ENCODE measurements around the gene KCTD21. TPM values are rescaled to one million over a fixed set of nuclear protein-coding genes. Genes with fewer than 3 reads are reported as not detected.

The KCTD21 gene
- total RNA-seq, 4 donors from 2014 or later = 6.6 to 20.4 (median 8.7) TPM

- no peak overlapping the region for H3K4me3 ChIP-seq
- H3K9me3 ChIP-seq = no peaks in the 10 kb centered on the region
- no peak for TF ChIP-seq POLR2A (IDR thresholded peaks at IDR 0.05)
- 35 to 57% methylated on average over 2 of the region's 2 CpGs for WGBS, 2 donors
- DNase-seq (ENCODE audit: low spot score in 2 of 2) = no peak
- no peaks in the 10 kb centered on the region for H3K36me3 ChIP-seq
- no peak overlapping the region for H3K27ac ChIP-seq
- H3K27me3 ChIP-seq = no peaks in the 10 kb centered on the region
- peaks cover 0 to 34% (median 11%) of the 10 kb centered on the region in 4 donors for H3K4me1 ChIP-seq
Observed at GRCh38 chr11:78163828-78164227, 24.6 kb downstream of the KCTD21 start.

GRCh38 chr11:78161962-78162371 lies 26.5 kb downstream of the KCTD21 start:
- DNase-seq (ENCODE audit: low spot score in 2 of 2) = no peak
- whole genome bisulfite sequencing, 2 donors = 22% methylated on average over 5 of the region's 5 CpGs
- peaks cover 0 to 29% (median 0%) of the 10 kb centered on the region in 4 donors for H3K4me1 ChIP-seq

GRCh38 chr11:78161346-78161745 lies 27.1 kb downstream of the KCTD21 start:
- Histone ChIP-seq H3K4me3 (no peak overlapping the region), H3K4me1 (peaks cover 0 to 35% (median 0%) of the 10 kb centered on the region in 4 donors), H3K27me3 (no peaks in the 10 kb centered on the region), H3K27ac (no peak overlapping the region), H3K9me3 (no peaks in the 10 kb centered on the region), H3K36me3 (no peaks in the 10 kb centered on the region)
- TF ChIP-seq CTCF (IDR thresholded peaks at IDR 0.05) (no peak), EP300 (IDR thresholded peaks at IDR 0.05) (no peak), POLR2A (IDR thresholded peaks at IDR 0.05) (no peak)
- 93 to 96% methylated on average over 2 of the region's 2 CpGs for whole genome bisulfite sequencing, 2 donors
- DNase-seq (ENCODE audit: low spot score in 2 of 2) = no peak

More at GRCh38 chr11:78161962-78162371, 26.5 kb downstream of the KCTD21 start:
- Histone ChIP-seq H3K27me3 (no peaks in the 10 kb centered on the region), H3K9me3 (no peaks in the 10 kb centered on the region), H3K4me3 (no peak overlapping the region), H3K27ac (peak overlapping the region in 1 of 4 donors; percentile 23), H3K36me3 (no peaks in the 10 kb centered on the region)
- no peak for TF ChIP-seq POLR2A (IDR thresholded peaks at IDR 0.05)
- no peak for TF ChIP-seq CTCF (IDR thresholded peaks at IDR 0.05)
- TF ChIP-seq EP300 (IDR thresholded peaks at IDR 0.05) = no peak

- WGBS, 2 donors = 100% methylated on average over 1 of the region's 1 CpG
- H3K27me3 ChIP-seq = no peaks in the 10 kb centered on the region
- H3K9me3 ChIP-seq = no peaks in the 10 kb centered on the region
- peaks cover 0 to 37% (median 0%) of the 10 kb centered on the region in 4 donors for H3K4me1 ChIP-seq
- no peak overlapping the region for H3K4me3 ChIP-seq
- H3K36me3 ChIP-seq = no peaks in the 10 kb centered on the region
- no peak for TF ChIP-seq POLR2A (IDR thresholded peaks at IDR 0.05)
- no peak for TF ChIP-seq EP300 (IDR thresholded peaks at IDR 0.05)
- H3K27ac ChIP-seq = no peak overlapping the region
- no peak for DNase-seq (ENCODE audit: low spot score in 2 of 2)
Observed at GRCh38 chr11:78160557-78160956, 27.9 kb downstream of the KCTD21 start.

- Histone ChIP-seq H3K36me3 (no peaks in the 10 kb centered on the region), H3K4me1 (peaks cover 0 to 35% (median 0%) of the 10 kb centered on the region in 4 donors)
Observed at GRCh38 chr11:78158987-78159652, 29.3 kb downstream of the KCTD21 start.

More at GRCh38 chr11:78158987-78159652, 29.3 kb downstream of the KCTD21 start:
- Histone ChIP-seq H3K27me3 (no peaks in the 10 kb centered on the region), H3K27ac (peak overlapping the region in 2 of 4 donors; percentile 57 to 72), H3K9me3 (no peaks in the 10 kb centered on the region), H3K4me3 (no peak overlapping the region)
- TF ChIP-seq CTCF (IDR thresholded peaks at IDR 0.05) (no peak), POLR2A (IDR thresholded peaks at IDR 0.05) (no peak), EP300 (IDR thresholded peaks at IDR 0.05) (no peak)
- WGBS, 2 donors = 35 to 38% methylated on average over 6 of the region's 6 CpGs
- no peak for DNase-seq (ENCODE audit: low spot score in 2 of 2)

Data from tibial nerve (tissue), 4 donors.